ENCODE measurements around the gene ANAPC5. TPM values are rescaled to one million over a fixed set of nuclear protein-coding genes. Genes with fewer than 3 reads are reported as not detected.

Gene ANAPC5
- total RNA-seq, 1 donor = 180 TPM

DNA sequence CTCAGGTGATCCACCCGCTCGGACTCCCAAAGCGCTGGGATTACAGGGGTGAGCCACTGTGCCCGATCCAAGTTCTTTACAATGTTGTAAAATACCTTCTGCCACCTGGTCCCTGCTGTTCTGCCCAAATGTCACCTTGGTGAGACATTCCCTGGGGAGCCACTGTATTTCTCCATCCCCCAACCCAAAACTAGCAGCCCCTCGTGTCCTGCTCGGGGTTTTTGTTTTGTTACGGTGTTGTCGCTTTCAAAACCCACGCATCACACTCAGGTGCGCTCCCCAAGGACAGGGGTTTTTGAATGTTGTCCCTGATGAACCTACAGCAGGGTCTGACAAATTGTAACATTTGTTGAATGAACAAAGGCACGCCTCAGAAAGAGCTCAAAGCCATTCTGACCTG is 93.1 kb downstream of the ANAPC5 start:
- no peak overlapping the region for H3K4me3 ChIP-seq (ENCODE audit: low read depth, low read length)
- TF ChIP-seq, protein P1, sequence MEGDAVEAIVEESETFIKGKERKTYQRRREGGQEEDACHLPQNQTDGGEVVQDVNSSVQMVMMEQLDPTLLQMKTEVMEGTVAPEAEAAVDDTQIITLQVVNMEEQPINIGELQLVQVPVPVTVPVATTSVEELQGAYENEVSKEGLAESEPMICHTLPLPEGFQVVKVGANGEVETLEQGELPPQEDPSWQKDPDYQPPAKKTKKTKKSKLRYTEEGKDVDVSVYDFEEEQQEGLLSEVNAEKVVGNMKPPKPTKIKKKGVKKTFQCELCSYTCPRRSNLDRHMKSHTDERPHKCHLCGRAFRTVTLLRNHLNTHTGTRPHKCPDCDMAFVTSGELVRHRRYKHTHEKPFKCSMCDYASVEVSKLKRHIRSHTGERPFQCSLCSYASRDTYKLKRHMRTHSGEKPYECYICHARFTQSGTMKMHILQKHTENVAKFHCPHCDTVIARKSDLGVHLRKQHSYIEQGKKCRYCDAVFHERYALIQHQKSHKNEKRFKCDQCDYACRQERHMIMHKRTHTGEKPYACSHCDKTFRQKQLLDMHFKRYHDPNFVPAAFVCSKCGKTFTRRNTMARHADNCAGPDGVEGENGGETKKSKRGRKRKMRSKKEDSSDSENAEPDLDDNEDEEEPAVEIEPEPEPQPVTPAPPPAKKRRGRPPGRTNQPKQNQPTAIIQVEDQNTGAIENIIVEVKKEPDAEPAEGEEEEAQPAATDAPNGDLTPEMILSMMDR (IDR thresholded peaks at IDR 0.05; ENCODE audit: insufficient read depth, low read depth, low read length) = no peak
- DNase-seq (ENCODE audit: low read depth) = no peak

Other genes starting within 250 kb of the ANAPC5 start
- 0.43 and 0.64 TPM in 2 replicates for gene P2RX7, start 219.5 kb downstream of the ANAPC5 start, total RNA-seq
- 13.5 and 15.1 TPM in 2 replicates for gene P2RX4, start 142.3 kb downstream of the ANAPC5 start, total RNA-seq
- gene CAMKK2, start 55.7 kb downstream of the ANAPC5 start, total RNA-seq = 14.7 and 16.4 TPM in 2 replicates
- gene RNF34, start 47.7 kb upstream of the ANAPC5 start, total RNA-seq = 46.7 and 52.7 TPM in 2 replicates
- gene KDM2B, start 228.6 kb upstream of the ANAPC5 start, total RNA-seq = 28.1 and 34.1 TPM in 2 replicates